KMS-11 (cell line): ENCODE data around the gene MSI2.

Experiments used
- H2AFZ ChIP-seq: fragments of 200-600 bp; sonication (generic); 2 replicates; pipeline ENCODE4 v1.6.1; 2016; ENCODE audit warnings: antibody characterized with exemption, mixed run types, low read depth
- H3K27ac ChIP-seq: fragments of 200-600 bp; sonication (generic); 2 replicates; pipeline ENCODE4 v1.6.1; 2016; ENCODE audit warnings: mild to moderate bottlenecking, mixed run types
- H3K27me3 ChIP-seq: fragments of 200-600 bp; sonication (generic); 2 replicates; pipeline ENCODE4 v1.6.1; 2017; ENCODE audit warnings: mild to moderate bottlenecking, low read depth, mixed run types, moderate library complexity; ENCODE audit not compliant: insufficient read depth
- H3K36me3 ChIP-seq: fragments of 200-600 bp; sonication (generic); 2 replicates; pipeline ENCODE4 v1.6.1; 2017; ENCODE audit warnings: mild to moderate bottlenecking, mixed run types; ENCODE audit not compliant: insufficient read depth
- H3K4me1 ChIP-seq: fragments of 200-600 bp; sonication (generic); 2 replicates; pipeline ENCODE4 v1.6.1; 2016; ENCODE audit warnings: mild to moderate bottlenecking, low read depth, mixed run types; ENCODE audit not compliant: poor library complexity, severe bottlenecking
- H3K4me2 ChIP-seq: fragments of 200-600 bp; sonication (generic); 2 replicates; pipeline ENCODE4 v1.7.0; 2016; ENCODE audit warnings: mild to moderate bottlenecking, mixed run types
- H3K4me3 ChIP-seq: fragments of 200-600 bp; sonication (generic); IDR thresholded peaks from 2 replicates; pipeline ENCODE4 v1.6.1; 2017; ENCODE audit warnings: low read depth, low read length, mixed read lengths; ENCODE audit not compliant: insufficient read depth
- H3K79me2 ChIP-seq: fragments of 200-600 bp; sonication (generic); 2 replicates; pipeline ENCODE4 v1.6.1; 2016; ENCODE audit warnings: low read depth, mixed run types; ENCODE audit not compliant: insufficient read depth
- H3K9ac ChIP-seq: fragments of 200-600 bp; sonication (generic); 2 replicates; pipeline ENCODE4 v1.6.1; 2016; ENCODE audit warnings: mild to moderate bottlenecking, mixed run types
- H4K20me1 ChIP-seq: fragments of 200-600 bp; sonication (generic); 2 replicates; pipeline ENCODE4 v1.6.1; 2016; ENCODE audit warnings: mild to moderate bottlenecking, mixed run types; ENCODE audit not compliant: insufficient read depth
- TF ChIP-seq, protein P1 (sequence below): fragments of 200-600 bp; sonication (generic); conservative IDR thresholded peaks from 2 replicates; pipeline ENCODE4 v1.6.1; 2017; ENCODE audit warnings: low read depth, mild to moderate bottlenecking, antibody characterized with exemption, low read length, moderate library complexity, mixed read lengths

MSI2 gene

DNA sequence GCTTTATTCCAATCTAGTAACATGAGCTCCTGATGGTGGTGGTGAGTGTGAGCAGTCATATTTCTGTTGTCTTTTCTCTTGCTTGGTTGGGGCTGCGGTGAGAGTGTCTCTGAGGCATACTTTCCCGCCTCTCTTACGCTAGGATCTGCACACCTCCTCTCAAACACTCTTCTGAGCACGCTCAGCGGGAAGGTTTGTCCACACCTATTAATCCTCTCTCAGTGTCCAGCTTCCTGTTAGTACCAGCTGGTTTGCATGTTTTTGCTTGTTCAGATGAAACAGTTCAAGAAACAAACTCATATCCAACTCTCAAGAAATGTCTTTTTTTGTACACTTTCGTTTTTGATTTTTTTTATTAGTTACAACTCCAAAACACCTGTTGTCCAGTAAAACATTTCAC is 399.2 kb downstream of the MSI2 start:
- TF ChIP-seq, protein P1, sequence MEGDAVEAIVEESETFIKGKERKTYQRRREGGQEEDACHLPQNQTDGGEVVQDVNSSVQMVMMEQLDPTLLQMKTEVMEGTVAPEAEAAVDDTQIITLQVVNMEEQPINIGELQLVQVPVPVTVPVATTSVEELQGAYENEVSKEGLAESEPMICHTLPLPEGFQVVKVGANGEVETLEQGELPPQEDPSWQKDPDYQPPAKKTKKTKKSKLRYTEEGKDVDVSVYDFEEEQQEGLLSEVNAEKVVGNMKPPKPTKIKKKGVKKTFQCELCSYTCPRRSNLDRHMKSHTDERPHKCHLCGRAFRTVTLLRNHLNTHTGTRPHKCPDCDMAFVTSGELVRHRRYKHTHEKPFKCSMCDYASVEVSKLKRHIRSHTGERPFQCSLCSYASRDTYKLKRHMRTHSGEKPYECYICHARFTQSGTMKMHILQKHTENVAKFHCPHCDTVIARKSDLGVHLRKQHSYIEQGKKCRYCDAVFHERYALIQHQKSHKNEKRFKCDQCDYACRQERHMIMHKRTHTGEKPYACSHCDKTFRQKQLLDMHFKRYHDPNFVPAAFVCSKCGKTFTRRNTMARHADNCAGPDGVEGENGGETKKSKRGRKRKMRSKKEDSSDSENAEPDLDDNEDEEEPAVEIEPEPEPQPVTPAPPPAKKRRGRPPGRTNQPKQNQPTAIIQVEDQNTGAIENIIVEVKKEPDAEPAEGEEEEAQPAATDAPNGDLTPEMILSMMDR = no peak
- Histone ChIP-seq H3K9ac (no peak overlapping the region), H3K79me2 (no peaks in the 10 kb centered on the region), H2AFZ (no peak overlapping the region), H4K20me1 (no peaks in the 10 kb centered on the region), H3K36me3 (no peaks in the 10 kb centered on the region), H3K27me3 (no peaks in the 10 kb centered on the region), H3K4me2 (no peak overlapping the region), H3K27ac (no peak overlapping the region), H3K4me3 (no peak overlapping the region), H3K4me1 (no peaks in the 10 kb centered on the region)

DNA sequence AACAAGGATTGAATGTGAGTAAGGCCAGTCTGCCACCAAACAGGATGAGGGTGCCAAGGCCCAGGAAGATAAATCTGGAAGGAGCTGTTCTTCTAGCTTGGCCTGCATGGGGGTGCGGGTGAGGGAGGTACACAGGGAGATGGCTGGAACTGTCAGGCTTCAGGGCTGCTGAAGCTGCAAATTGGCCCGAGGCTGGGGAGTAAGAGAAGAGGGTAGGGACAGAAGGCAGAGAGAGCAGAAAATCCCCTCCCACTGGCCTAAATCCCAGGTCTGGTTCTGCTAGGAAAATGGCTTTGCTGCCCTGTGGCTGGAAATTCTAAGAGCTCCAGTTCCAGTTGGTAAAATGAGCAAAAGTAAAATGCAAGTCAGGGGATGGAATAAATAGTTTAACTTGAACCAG is 400.9 kb downstream of the MSI2 start:
- no peaks in the 10 kb centered on the region for H3K36me3 ChIP-seq
- H3K4me3 ChIP-seq = no peak overlapping the region
- no peaks in the 10 kb centered on the region for H3K79me2 ChIP-seq
- TF ChIP-seq, protein P1 = no peak
- H3K4me2 ChIP-seq = no peak overlapping the region
- no peaks in the 10 kb centered on the region for H4K20me1 ChIP-seq
- no peak overlapping the region for H3K27ac ChIP-seq
- H2AFZ ChIP-seq = no peak overlapping the region
- no peaks in the 10 kb centered on the region for H3K27me3 ChIP-seq
- H3K9ac ChIP-seq = no peak overlapping the region
- peaks cover 4% of the 10 kb centered on the region for H3K4me1 ChIP-seq

DNA sequence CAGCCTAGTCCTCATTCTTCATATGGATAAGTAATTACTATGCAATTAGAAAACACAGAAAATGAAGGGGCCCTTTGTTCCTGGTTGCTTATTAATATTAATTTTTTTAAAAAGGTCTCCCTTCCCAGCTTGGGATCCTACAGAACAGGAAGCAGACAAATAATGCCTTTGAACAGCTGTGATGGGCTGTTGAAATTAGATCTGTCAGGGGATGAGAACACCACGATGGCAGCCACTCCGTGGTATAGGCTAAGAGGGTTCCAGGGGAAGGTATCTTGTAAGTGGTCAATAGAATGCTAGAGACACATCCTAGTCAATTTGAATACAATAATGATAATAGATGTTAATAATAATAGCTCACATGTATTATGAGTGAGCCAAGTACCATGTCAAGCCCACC is 405.7 kb downstream of the MSI2 start:
- H3K4me2 ChIP-seq = peak overlapping the region; percentile 15; the same call in 1 of the 2 replicates
- no peak overlapping the region for H3K9ac ChIP-seq
- H3K4me3 ChIP-seq = no peak overlapping the region
- no peaks in the 10 kb centered on the region for H3K27me3 ChIP-seq
- H3K27ac ChIP-seq = peak overlapping the region; percentile 27; the same call in 1 of the 2 replicates
- H4K20me1 ChIP-seq = no peaks in the 10 kb centered on the region
- H3K4me1 ChIP-seq = peaks cover 10% of the 10 kb centered on the region
- no peaks in the 10 kb centered on the region for H3K36me3 ChIP-seq
- TF ChIP-seq, protein P1 = no peak
- H3K79me2 ChIP-seq = no peaks in the 10 kb centered on the region
- H2AFZ ChIP-seq = no peak overlapping the region

DNA sequence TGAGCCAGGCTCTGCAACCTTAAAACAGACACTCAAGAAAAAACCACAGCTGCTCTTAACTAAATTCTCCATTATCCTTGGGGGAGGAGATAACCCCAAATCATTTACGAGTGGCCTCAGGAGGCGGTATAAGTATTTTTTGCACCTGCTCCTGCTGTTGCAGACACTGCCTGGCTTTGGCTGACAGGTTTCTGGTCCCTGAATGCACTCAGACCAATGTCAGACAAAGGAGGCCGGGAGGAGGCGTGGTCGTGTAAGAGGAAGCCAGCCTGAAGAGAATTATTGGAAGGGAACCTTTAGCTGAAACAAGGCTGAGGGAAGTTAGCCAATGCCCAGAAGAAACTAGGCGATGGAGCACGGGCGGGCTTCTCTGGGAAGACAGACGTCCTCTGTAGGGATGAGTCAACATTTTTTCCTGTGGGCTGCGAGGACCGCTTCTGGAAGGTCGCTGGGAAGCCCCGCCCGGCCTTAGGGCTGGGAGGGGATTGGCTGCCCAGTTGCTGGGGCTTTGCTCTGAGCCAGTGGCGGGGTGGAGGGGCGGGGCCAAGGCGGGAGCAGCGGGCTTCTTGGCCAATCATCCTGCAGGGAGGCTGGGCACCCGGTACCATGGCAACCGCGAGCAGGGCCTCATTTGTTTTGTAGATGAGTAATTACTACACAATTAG is 406.5 kb downstream of the MSI2 start:
- Histone ChIP-seq H3K36me3 (no peaks in the 10 kb centered on the region), H3K27ac (peak overlapping the region; percentile 27; the same call in 1 of the 2 replicates), H3K9ac (no peak overlapping the region), H3K4me2 (peak overlapping the region; percentile 15; the same call in 1 of the 2 replicates), H3K27me3 (no peaks in the 10 kb centered on the region), H3K79me2 (no peaks in the 10 kb centered on the region), H3K4me1 (peaks cover 10% of the 10 kb centered on the region), H3K4me3 (no peak overlapping the region), H2AFZ (no peak overlapping the region), H4K20me1 (no peaks in the 10 kb centered on the region)
- TF ChIP-seq, protein P1 = no peak
